Fibroblast of the aortic adventitia (primary cell): ENCODE data around the gene ERLIN1. TPM values are rescaled to one million over a fixed set of nuclear protein-coding genes. Genes with fewer than 3 reads are reported as not detected.

Experiments used
- DNase-seq: peaks from one replicate; pipeline ENCODE4 v3.0.0-alpha.2; 2010; ENCODE audit warnings: low read depth
- H3K4me3 ChIP-seq: 2 replicates; pipeline ENCODE4 v1.5.1; 2011; ENCODE audit warnings: low read depth, mild to moderate bottlenecking, control low read depth, low read length, moderate library complexity
- total RNA-seq: library from RNA; depleted of rRNA; stranded (reverse); fragments of >200 nt; gene quantifications from 2 replicates; pipeline ENCODE4 v1.2.3, GENCODE V29; 2012; ENCODE audit warnings: low replicate concordance
- TF ChIP-seq, protein P1 (sequence below): IDR thresholded peaks from 2 replicates; pipeline ENCODE4 v1.5.1; 2011; ENCODE audit warnings: mild to moderate bottlenecking, low read length, control low read depth, inconsistent platforms; ENCODE audit not compliant: insufficient read depth

Gene ERLIN1
- total RNA-seq, 1 donor: 53.6 TPM

GRCh38 chr10:100209303-100209702, 23.5 kb upstream of the ERLIN1 start:
- TF ChIP-seq, protein P1, sequence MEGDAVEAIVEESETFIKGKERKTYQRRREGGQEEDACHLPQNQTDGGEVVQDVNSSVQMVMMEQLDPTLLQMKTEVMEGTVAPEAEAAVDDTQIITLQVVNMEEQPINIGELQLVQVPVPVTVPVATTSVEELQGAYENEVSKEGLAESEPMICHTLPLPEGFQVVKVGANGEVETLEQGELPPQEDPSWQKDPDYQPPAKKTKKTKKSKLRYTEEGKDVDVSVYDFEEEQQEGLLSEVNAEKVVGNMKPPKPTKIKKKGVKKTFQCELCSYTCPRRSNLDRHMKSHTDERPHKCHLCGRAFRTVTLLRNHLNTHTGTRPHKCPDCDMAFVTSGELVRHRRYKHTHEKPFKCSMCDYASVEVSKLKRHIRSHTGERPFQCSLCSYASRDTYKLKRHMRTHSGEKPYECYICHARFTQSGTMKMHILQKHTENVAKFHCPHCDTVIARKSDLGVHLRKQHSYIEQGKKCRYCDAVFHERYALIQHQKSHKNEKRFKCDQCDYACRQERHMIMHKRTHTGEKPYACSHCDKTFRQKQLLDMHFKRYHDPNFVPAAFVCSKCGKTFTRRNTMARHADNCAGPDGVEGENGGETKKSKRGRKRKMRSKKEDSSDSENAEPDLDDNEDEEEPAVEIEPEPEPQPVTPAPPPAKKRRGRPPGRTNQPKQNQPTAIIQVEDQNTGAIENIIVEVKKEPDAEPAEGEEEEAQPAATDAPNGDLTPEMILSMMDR: no peak
- H3K4me3 ChIP-seq: no peak overlapping the region
- peak; percentile 59 for DNase-seq

DNA sequence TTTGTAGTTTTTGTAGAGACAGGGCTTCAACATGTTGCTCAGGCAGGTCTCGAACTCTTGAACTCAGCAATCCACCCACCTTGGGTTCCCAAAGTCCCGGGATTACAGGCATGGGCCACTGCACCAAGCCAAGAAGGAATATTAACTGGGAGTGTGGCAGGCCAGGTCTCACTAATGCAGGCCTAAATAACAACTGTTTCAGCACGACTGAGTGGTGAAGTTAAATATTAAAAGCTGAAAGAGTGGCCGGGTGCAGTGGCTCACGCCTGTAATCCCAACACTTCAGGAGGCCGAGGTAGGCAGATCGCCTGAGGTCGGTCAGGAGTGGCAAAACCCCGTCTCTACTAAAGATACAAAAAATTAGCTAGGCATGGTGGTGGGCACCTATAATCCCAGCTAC, 22.4 kb upstream of the ERLIN1 start:
- H3K4me3 ChIP-seq: no peak overlapping the region
- TF ChIP-seq, protein P1: no peak
- DNase-seq: no peak

GRCh38 chr10:100204370-100204769, 18.5 kb upstream of the ERLIN1 start:
- no peak for DNase-seq
- H3K4me3 ChIP-seq: no peak overlapping the region
- TF ChIP-seq, protein P1: no peak

- no peak overlapping the region for H3K4me3 ChIP-seq
- TF ChIP-seq, protein P1: no peak
- no peak for DNase-seq
These were observed 15.7 kb upstream of the ERLIN1 start for GRCh38 chr10:100201549-100201948.

DNA sequence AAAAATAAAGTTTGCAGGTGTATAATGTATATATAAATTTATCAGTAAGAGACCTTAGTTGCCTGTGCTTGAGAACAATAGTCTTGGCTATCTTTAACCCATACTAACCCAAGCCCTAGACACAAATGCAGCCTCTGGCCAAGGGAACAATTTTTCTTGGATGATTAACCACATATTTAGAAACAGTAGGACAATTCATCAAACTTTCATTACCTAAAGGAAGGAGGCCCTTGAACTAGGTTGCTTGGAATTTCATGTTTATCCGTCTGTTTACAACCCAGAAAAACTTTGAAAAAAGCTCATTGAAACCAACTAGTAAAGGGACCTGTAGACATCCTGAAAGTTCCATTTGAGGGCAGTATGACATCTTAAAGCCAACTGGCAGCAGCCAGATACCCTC, 8.9 kb upstream of the ERLIN1 start:
- no peak overlapping the region for H3K4me3 ChIP-seq
- DNase-seq: no peak
- TF ChIP-seq, protein P1: no peak

- TF ChIP-seq, protein P1: no peak
- H3K4me3 ChIP-seq: no peak overlapping the region
- DNase-seq: no peak
These were observed 6.5 kb upstream of the ERLIN1 start for GRCh38 chr10:100192350-100192749.
